Sigmoid colon (tissue), 3 donors: ENCODE data around the gene CAMK4.

ENCODE experiments used
- CTCF ChIP-seq, 4 experiments: fragments of 450-650 bp in 3 of 4; fragments of 200-600 bp in 1 of 4; IDR thresholded peaks; one replicate each; pipeline ENCODE4 v1.5.1; 2016 to 2019; ENCODE audit warnings: antibody characterized with exemption in 4 of 4, mild to moderate bottlenecking in 3 of 4, moderate library complexity in 2 of 4
- POLR2A ChIP-seq, 2 donors: fragments of 450-650 bp; IDR thresholded peaks; one replicate each; pipeline ENCODE4 v1.6.1; 2016; ENCODE audit warnings: antibody characterized with exemption in 2 of 2, mild to moderate bottlenecking in 2 of 2, moderate library complexity in 2 of 2

DNA sequence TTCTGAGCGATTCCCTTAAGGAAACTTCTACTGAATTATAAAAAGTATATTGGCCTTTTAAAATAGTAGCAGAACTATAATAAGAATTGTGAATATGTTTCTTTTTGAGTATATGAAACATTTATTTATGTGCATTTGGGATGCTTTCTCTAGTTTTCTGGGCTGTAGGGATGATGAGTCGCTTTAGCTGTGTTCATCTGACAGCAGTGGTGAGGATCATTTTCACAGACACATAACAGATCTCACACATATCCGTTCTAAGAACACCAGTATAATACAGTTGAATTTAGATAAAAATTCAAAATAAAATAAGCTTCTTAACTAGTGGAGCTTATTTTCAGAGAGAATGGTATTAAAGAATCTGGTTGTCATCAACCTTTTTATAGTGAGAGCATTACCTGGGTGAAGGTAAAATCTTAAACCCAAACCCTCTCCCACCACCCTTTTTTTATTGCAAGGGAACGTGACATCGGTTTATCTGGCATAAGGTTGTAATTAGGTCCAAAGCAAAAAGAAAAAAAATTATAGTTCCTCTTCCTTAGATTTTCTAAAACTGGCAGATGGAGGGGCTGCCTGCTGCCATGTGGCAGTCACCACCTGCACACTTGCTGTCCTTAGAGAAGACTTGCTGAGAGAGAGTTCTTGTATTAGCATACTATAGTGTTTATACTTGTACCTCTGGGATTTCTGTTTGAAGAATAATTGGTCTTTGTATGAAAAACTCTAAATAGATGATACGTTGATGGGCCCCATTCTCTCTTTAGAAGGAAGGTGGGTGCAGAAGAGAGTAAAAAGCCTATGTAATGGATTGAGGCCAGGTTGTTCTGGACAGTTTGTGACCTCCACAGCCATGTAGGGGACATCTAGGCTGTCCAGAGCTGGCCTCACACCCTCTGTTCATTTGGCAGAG is 86.8 kb downstream of the CAMK4 start:
- TF ChIP-seq CTCF (IDR thresholded peaks at IDR 0.05) (no peak), POLR2A (IDR thresholded peaks at IDR 0.05) (no peak)
